HepG2 (cell line): ENCODE results near the gene USP40. TPM values are rescaled to one million over a fixed set of nuclear protein-coding genes. Genes with fewer than 3 reads are reported as not detected.

Experiments
- ATAC-seq: fragments of 200-7000 bp; cut with Tn5 transposase; 3 replicates; pipeline ENCODE4 v1.9.1; 2020; ENCODE audit warnings: mild to moderate bottlenecking, moderate library complexity
- BruUV-seq: library from RNA; stranded (reverse); fragments of 400-500 nt; replicated peaks from 2 replicates; lab custom pipeline; 2021; lab: Mats Ljungman, UMichigan
- CTCF ChIA-PET: fragments of 300-600 bp; formaldehyde crosslinking; extraction: SDS; loops from one replicate; lab custom pipeline; 2021; ENCODE audit warnings: low total read pairs, inconsistent platforms, low intra/inter-chr PET ratio; lab: Yijun Ruan, JAX
- POLR2A ChIA-PET: fragments of 350-600 bp; sonication (Branson Sonifier 250); formaldehyde crosslinking; loops from one replicate; lab custom pipeline; 2020; ENCODE audit warnings: antibody characterized with exemption, inconsistent platforms; lab: Yijun Ruan, JAX
- DNase-seq: peaks from one replicate; pipeline ENCODE4 v3.0.0-alpha.2; 2015; ENCODE audit warnings: low spot score
- FAIRE-seq: peaks from 3 replicates; lab custom pipeline; 2011; peaks lifted over from hg19 to GRCh38; lab: Jason Lieb, UNC
- H2AFZ ChIP-seq: one replicate; pipeline ENCODE4 v1.6.1; 2011; ENCODE audit warnings: low read length, inconsistent platforms
- H3K27ac ChIP-seq: fragments of 300-600 bp; 3 replicates; pipeline ENCODE4 v1.8.0; 2011; ENCODE audit warnings: mixed run types, mild to moderate bottlenecking, mixed read lengths, low read length, inconsistent platforms; ENCODE audit not compliant: insufficient read depth; ENCODE audit errors: extremely low read length
- H3K27me3 ChIP-seq, 2 experiments: fragments of 200-600 bp in 1 of 2; 2 replicates in 1 of 2; 3 replicates in 1 of 2; pipeline versions ENCODE4 v1.6.0 to v1.8.0; 2011; ENCODE audit warnings: low read length in 2 of 2, mild to moderate bottlenecking in 2 of 2, moderate library complexity in 2 of 2, inconsistent platforms in 1 of 2; ENCODE audit not compliant: insufficient read depth in 2 of 2, control insufficient read depth in 1 of 2
- H3K36me3 ChIP-seq, 2 experiments: fragments of 200-600 bp in 1 of 2; replicated peaks in 1 of 2; 2 replicates in 1 of 2; 3 replicates in 1 of 2; pipeline versions ENCODE4 v1.5.1 to v1.8.0; 2011; ENCODE audit warnings: low read length in 2 of 2, inconsistent platforms in 1 of 2; ENCODE audit not compliant: insufficient read depth in 2 of 2, control insufficient read depth in 1 of 2
- H3K4me1 ChIP-seq: 2 replicates; pipeline ENCODE4 v1.5.1; 2012; ENCODE audit warnings: low read length, inconsistent platforms; ENCODE audit not compliant: insufficient read depth
- H3K4me2 ChIP-seq: 2 replicates; pipeline ENCODE4 v1.6.0; 2011; ENCODE audit warnings: low read depth, low read length, inconsistent platforms
- H3K4me3 ChIP-seq, 3 experiments: fragments of 200-600 bp in 1 of 3; sonication (generic), shearing (Covaris generic) in 1 of 3; replicated peaks in 1 of 3; 2 replicates each; pipeline ENCODE4 v1.5.1; 2011 to 2016; ENCODE audit warnings: low read length in 3 of 3, inconsistent platforms in 2 of 3, low read depth in 2 of 3, mild to moderate bottlenecking in 2 of 3, control low read depth in 1 of 3, mixed read lengths in 1 of 3; ENCODE audit not compliant: insufficient read depth in 1 of 3
- H3K79me2 ChIP-seq: one replicate; pipeline ENCODE4 v1.6.1; 2011; ENCODE audit warnings: low read length, inconsistent platforms; ENCODE audit not compliant: insufficient read depth
- H3K9ac ChIP-seq: 2 replicates; pipeline ENCODE4 v1.6.0; 2011; ENCODE audit warnings: mild to moderate bottlenecking, low read depth, low read length, inconsistent platforms; ENCODE audit not compliant: insufficient read depth
- H3K9me3 ChIP-seq: 2 replicates; pipeline ENCODE4 v1.5.1; 2012; ENCODE audit warnings: mild to moderate bottlenecking, low read length
- H4K20me1 ChIP-seq: 2 replicates; pipeline ENCODE4 v1.6.0; 2011; ENCODE audit warnings: inconsistent platforms, mild to moderate bottlenecking, low read length, moderate library complexity; ENCODE audit not compliant: insufficient read depth
- CBX5 ChIP-seq: sonication (generic); formaldehyde crosslinking; IDR thresholded peaks from 2 replicates; pipeline ENCODE4 v1.4.0; 2020; ENCODE audit warnings: missing genetic modification reagents, borderline replicate concordance
- HNF4G ChIP-seq, 2 experiments: sonication (generic) in 1 of 2; formaldehyde crosslinking in 1 of 2; IDR thresholded peaks; 2 replicates each; pipeline versions ENCODE4 v1.4.0 to v1.6.1; 2011 to 2020; ENCODE audit warnings: borderline replicate concordance in 2 of 2, low read depth in 2 of 2, mild to moderate bottlenecking in 2 of 2, low read length in 1 of 2, missing genetic modification reagents in 1 of 2, moderate library complexity in 1 of 2
- HOXD1 ChIP-seq: sonication (generic); formaldehyde crosslinking; IDR thresholded peaks from 2 replicates; pipeline ENCODE4 v1.5.0; 2020; ENCODE audit warnings: missing genetic modification reagents
- IRX3 ChIP-seq: sonication (generic); formaldehyde crosslinking; IDR thresholded peaks from 2 replicates; pipeline ENCODE4 v1.8.1; 2023; ENCODE audit warnings: mild to moderate bottlenecking, low read depth, missing genetic modification reagents, borderline replicate concordance
- MIER3 ChIP-seq: IDR thresholded peaks from 2 replicates; pipeline ENCODE4 v1.6.1; 2016; ENCODE audit warnings: missing compliant biosample characterization, borderline replicate concordance
- RFX3 ChIP-seq: IDR thresholded peaks from 2 replicates; pipeline ENCODE4 v1.6.1; 2016; ENCODE audit warnings: missing biosample characterization, missing genetic modification reagents
- SNAPC2 ChIP-seq: sonication (generic); formaldehyde crosslinking; IDR thresholded peaks from 2 replicates; pipeline ENCODE4 v1.8.1; 2022; ENCODE audit warnings: mild to moderate bottlenecking, missing genetic modification reagents
- TCF7L2 ChIP-seq: IDR thresholded peaks from 2 replicates; pipeline ENCODE4 v1.6.1; 2011; ENCODE audit warnings: mild to moderate bottlenecking, low read depth, low read length, moderate library complexity
- ZBTB7A ChIP-seq: sonication (generic); formaldehyde crosslinking; IDR thresholded peaks from 2 replicates; pipeline ENCODE4 v1.8.0; 2022; ENCODE audit warnings: mild to moderate bottlenecking, missing genetic modification reagents
- ZFP37 ChIP-seq: sonication (generic); formaldehyde crosslinking; IDR thresholded peaks from 2 replicates; pipeline ENCODE4 v1.4.0; 2020; ENCODE audit warnings: missing genetic modification reagents, borderline replicate concordance
- ZNF124 ChIP-seq: sonication (generic); formaldehyde crosslinking; IDR thresholded peaks from 2 replicates; pipeline ENCODE4 v1.4.0; 2020; ENCODE audit warnings: missing genetic modification reagents
- ZNF143 ChIP-seq: sonication (generic); formaldehyde crosslinking; IDR thresholded peaks from 2 replicates; pipeline ENCODE4 v1.4.0; 2020; ENCODE audit warnings: missing genetic modification reagents
- ZNF292 ChIP-seq: sonication (generic); formaldehyde crosslinking; IDR thresholded peaks from 2 replicates; pipeline ENCODE4 v1.8.1; 2022; ENCODE audit warnings: mild to moderate bottlenecking, low read depth, missing genetic modification reagents, borderline replicate concordance
- ZNF33B ChIP-seq: sonication (generic); formaldehyde crosslinking; IDR thresholded peaks from 2 replicates; pipeline ENCODE4 v1.5.1; 2020; ENCODE audit warnings: mild to moderate bottlenecking, missing genetic modification reagents
- ZNF34 ChIP-seq: sonication (generic); formaldehyde crosslinking; IDR thresholded peaks from 2 replicates; pipeline ENCODE4 v1.4.0; 2020; ENCODE audit warnings: mild to moderate bottlenecking, missing genetic modification reagents, borderline replicate concordance
- ZNF891 ChIP-seq: sonication (generic); formaldehyde crosslinking; IDR thresholded peaks from 2 replicates; pipeline ENCODE4 v1.5.0; 2020; ENCODE audit warnings: mild to moderate bottlenecking, missing genetic modification reagents
- ZSCAN25 ChIP-seq: sonication (generic); formaldehyde crosslinking; IDR thresholded peaks from 2 replicates; pipeline ENCODE4 v1.8.0; 2022; ENCODE audit warnings: mild to moderate bottlenecking, missing genetic modification reagents
- WGBS: methylation state at CpG from one replicate; pipeline ENCODE4 v1.1.6; 2017; ENCODE audit warnings: low lambda C conversion rate; 5-methylcytosine and 5-hydroxymethylcytosine counted together
- in situ Hi-C: cut with HindIII; loops from 2 replicates; pipeline ENCODE4 v1.10.0; 2017; ENCODE audit warnings: low pct_unique_long_range_greater_than_20kb; ENCODE audit not compliant: extremely low pct_ligation_motif_present
- intact Hi-C: fragments of 100-400 bp; cut with micrococcal nuclease; formaldehyde crosslinking; loops from one replicate; pipeline ENCODE4 v1.10.0; 2022; ENCODE audit not compliant: unreplicated experiment
- polyA plus RNA-seq, 8 experiments: library from polyadenylated mRNA; depleted of rRNA in 3 of 8; stranded (reverse) in 7 of 8; unstranded in 1 of 8; fragments of >200 nt; fragmentation: Illumina TruSeq in 4 of 8; extraction: Trizol in 4 of 8; gene quantifications; 2 replicates each; pipeline versions ENCODE4 v1.2.1 to v1.2.3, GENCODE V29; 2011 to 2016; ENCODE audit warnings: low read depth in 4 of 8, missing spikeins in 1 of 8, mixed read lengths in 1 of 8; ENCODE audit not compliant: insufficient read depth in 1 of 8
- total RNA-seq, 5 experiments: library from RNA; depleted of rRNA; stranded (reverse); fragments of >200 nt; fragmentation: Illumina TruSeq; extraction: Trizol; gene quantifications; 2 replicates each; pipeline ENCODE4 v1.2.3, GENCODE V29; 2016; ENCODE audit warnings: low read depth in 1 of 5
- TF ChIP-seq, protein P1 (sequence below): conservative IDR thresholded peaks from 2 replicates; pipeline ENCODE4 v1.6.1; 2018; ENCODE audit warnings: missing genetic modification reagents
- TF ChIP-seq, protein P2 (sequence below): sonication (generic); formaldehyde crosslinking; IDR thresholded peaks from 2 replicates; pipeline ENCODE4 v1.5.0; 2020; ENCODE audit warnings: mild to moderate bottlenecking, low read depth, missing genetic modification reagents, borderline replicate concordance

USP40 gene
- total and polyA plus RNA-seq, 2 of the 13 experiments (the other 11 are each of a cell fraction or from before 2014, with no cell fraction given): 41.0 to 46.3 TPM

DNA sequence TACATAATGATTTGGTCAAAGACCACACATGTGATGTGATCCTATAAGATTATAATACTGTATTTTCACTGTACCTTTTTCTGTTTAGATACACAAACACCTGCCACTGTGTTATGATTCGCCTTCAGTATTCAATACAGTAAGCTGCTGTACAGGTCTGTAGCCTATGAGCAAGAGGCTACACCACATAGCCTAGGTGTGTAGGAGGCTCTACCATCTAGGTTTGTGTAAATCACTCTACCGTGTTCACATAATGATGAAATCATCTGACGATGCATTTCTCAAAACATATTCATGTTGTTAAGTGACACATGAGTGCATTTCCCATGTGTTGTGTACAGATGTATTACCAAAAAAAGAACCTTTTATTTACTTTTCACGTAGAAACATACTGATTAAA is 74.5 kb downstream of the USP40 start:
- TF ChIP-seq ZNF292 (CRISPR knock-in tag) (no peak), TCF7L2 (no peak), ZNF34 (no peak), ZBTB7A (no peak), ZSCAN25 (CRISPR knock-in tag) (no peak), HNF4G (IDR thresholded peaks at IDR 0.05; ENCODE audit: borderline replicate concordance, low read depth, low read length) (no peak), HNF4G (CRISPR knock-in tag; IDR thresholded peaks at IDR 0.05; ENCODE audit: borderline replicate concordance, low read depth) (no peak), ZNF143 (CRISPR knock-in tag) (no peak), ZNF891 (CRISPR knock-in tag) (no peak), HOXD1 (CRISPR knock-in tag) (no peak), MIER3 (no peak), SNAPC2 (CRISPR knock-in tag) (no peak), IRX3 (no peak), ZNF124 (CRISPR knock-in tag) (no peak), ZNF33B (CRISPR knock-in tag) (no peak), CBX5 (no peak), RFX3 (CRISPR knock-in tag) (no peak), ZFP37 (CRISPR knock-in tag) (no peak)
- TF ChIP-seq, protein P1, sequence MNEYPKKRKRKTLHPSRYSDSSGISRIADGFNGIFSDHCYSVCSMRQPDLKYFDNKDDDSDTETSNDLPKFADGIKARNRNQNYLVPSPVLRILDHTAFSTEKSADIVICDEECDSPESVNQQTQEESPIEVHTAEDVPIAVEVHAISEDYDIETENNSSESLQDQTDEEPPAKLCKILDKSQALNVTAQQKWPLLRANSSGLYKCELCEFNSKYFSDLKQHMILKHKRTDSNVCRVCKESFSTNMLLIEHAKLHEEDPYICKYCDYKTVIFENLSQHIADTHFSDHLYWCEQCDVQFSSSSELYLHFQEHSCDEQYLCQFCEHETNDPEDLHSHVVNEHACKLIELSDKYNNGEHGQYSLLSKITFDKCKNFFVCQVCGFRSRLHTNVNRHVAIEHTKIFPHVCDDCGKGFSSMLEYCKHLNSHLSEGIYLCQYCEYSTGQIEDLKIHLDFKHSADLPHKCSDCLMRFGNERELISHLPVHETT (CRISPR knock-in tag): no peak
- TF ChIP-seq, protein P2, sequence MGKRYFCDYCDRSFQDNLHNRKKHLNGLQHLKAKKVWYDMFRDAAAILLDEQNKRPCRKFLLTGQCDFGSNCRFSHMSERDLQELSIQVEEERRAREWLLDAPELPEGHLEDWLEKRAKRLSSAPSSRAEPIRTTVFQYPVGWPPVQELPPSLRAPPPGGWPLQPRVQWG (CRISPR knock-in tag): no peak
- no peak for ATAC-seq
- H2AFZ ChIP-seq: no peak overlapping the region
- CTCF ChIA-PET: no interaction called here
- H3K4me3 ChIP-seq: no peak overlapping the region
- intact Hi-C loops (no loop called here), in situ Hi-C loops (no loop called here)
- H4K20me1 ChIP-seq: no peaks in the 10 kb centered on the region
- DNase-seq: no peak
- no peak overlapping the region for H3K9ac ChIP-seq
- BruUV-seq: no TSS peak
- H3K27me3 ChIP-seq: no peaks in the 10 kb centered on the region
- no peaks in the 10 kb centered on the region for H3K79me2 ChIP-seq
- H3K27ac ChIP-seq: no peak overlapping the region
- H3K4me1 ChIP-seq: 0 out of 2 replicates have a peak, but pooled peaks cover 2% of the 10 kb centered on the region
- 95% methylated on average over 4 of the region's 4 CpGs for WGBS
- POLR2A ChIA-PET: no interaction called here
- FAIRE-seq: no peak
- H3K9me3 ChIP-seq: no peaks in the 10 kb centered on the region
- H3K4me2 ChIP-seq: no peak overlapping the region
- peaks cover 9 to 52% of the 10 kb centered on the region in 2 experiments; a peak in 4 of 5 replicates for H3K36me3 ChIP-seq
